ENCODE measurements around the gene ATP6V1B1.

DNA sequence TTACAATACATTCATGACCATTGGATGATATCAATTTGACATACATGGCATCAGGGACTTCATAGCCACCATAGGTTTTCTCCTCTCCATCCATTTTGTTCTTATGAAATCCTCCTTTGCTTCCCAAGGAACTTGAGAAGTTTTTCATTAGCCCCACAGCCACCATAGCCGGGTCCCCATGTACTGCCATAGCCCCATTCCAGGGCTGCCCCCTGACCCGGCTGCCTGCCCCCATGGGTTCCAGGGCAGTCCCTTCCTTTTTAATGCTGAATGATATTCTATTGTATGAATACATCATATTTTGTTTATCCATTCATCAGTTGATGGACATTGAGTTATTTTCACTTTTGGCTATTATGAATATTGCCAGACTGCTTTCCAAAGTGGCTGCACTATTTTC lies 20.4 kb downstream of the ATP6V1B1 start:
- no peak for TF ChIP-seq CTCF (conservative IDR thresholded peaks at IDR 0.05; ENCODE audit: low read depth, low read length)
- no peak for TF ChIP-seq EZH2 (IDR thresholded peaks at IDR 0.05; ENCODE audit: borderline replicate concordance, low read depth, low read length, poor library complexity, severe bottlenecking)

Data from A673 (cell line).